ENCODE data around the gene C12orf54.
"Not testable (repeated sequence)": the region's sequence is repeated elsewhere in the genome, so short reads cannot be mapped to it uniquely, and the experiment has no call there.

C12orf54 gene

GRCh38 chr12:48508987-48509386 is 26.7 kb downstream of the C12orf54 start:
- no peak for DNase-seq (ENCODE audit: low read depth in 3 of 3)

DNA sequence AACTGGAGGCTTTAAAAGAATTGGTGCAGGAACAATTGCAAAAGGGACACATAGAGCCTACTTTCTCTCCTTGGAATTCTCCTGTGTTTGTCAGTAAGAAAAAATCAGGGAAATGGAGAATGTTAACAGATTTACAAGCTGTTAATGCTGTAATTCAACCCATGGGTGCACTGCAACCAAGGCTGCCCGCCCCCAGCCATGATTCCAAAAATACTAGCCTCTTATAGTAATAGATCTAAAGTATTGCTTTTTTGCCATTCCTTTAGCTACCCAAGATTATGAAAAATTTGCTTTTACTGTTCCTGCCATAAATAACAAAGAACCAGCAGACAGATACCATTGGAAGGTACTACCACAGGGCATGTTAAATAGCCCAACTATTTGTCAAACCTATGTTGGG is 27.8 kb downstream of the C12orf54 start:
- no peak for DNase-seq (ENCODE audit: low read depth in 3 of 3)

GRCh38 chr12:48512855-48513254 is 30.6 kb downstream of the C12orf54 start:
- peak in 1 of 3 experiments; percentile 1 for DNase-seq (ENCODE audit: low read depth in 3 of 3)

GRCh38 chr12:48514728-48515127 is 32.4 kb downstream of the C12orf54 start:
- DNase-seq (ENCODE audit: low read depth in 3 of 3): no peak

DNA sequence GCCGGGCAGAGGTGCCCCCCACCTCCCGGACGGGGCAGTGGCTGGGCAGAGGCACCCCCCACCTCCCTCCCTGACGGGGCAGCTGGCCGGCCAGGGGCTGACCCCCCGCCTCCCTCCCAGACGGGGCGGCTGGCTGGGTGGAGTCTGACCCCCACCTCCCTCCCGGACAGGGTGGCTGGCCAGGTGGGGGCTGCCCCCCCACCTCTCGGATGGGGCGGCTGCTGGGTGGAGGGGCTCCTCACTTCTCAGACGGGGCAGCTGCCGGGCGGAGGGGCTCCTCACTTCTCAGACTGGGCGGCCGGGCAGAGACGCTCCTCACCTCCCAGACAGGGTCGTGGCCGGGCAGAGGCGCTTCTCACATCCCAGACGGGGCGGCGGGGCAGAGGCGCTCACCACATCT is 38.1 kb downstream of the C12orf54 start:
- not testable (repeated sequence) for DNase-seq (ENCODE audit: low read depth in 3 of 3)

- no peak for DNase-seq (ENCODE audit: low read depth in 3 of 3)
These were observed 43.0 kb downstream of the C12orf54 start, which contains the start of gene OR8S1 for GRCh38 chr12:48525332-48525731. OR8S1 (plus strand) TSS chr12:48525632; CDS start chr12:48525632, 0 bp downstream.

DNA sequence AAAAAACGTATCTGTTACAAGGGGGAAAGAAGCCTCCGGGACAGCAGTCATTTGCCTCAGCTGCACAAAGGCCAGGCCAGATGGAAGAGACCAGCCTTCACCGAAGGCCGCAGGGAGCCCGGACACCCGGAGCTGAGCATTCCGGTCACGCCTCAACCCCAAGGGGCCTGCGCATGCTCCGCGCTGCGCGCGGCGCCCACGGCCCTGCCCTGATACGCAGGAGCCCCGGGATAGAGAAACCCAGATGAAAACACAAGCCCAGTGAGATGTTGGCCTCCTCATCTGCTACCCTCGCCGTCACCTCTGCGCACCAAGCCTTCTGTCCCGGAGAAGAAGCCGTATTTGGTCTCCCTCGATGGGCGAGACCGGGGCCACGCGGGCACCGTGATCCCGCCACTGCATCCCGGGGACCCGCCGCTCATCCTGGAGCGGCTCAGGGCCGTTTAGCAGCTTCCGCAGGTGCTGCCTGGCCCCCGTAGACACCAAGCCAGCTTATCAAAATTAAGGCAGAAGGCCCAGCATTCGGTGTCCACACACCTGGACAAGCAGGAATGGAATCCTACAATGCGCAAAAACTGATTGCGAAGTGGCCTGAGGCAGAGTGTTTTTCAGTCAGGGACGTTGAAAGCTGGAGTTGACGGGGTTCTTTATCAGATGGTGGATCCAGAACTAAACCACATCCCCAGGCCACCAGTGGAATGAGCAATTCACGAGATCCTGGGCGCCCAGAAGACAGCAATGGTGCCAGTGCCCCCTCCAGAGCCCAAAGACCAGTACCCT is 45.8 kb downstream of the C12orf54 start:
- DNase-seq (ENCODE audit: low read depth in 3 of 3): no peak

DNA sequence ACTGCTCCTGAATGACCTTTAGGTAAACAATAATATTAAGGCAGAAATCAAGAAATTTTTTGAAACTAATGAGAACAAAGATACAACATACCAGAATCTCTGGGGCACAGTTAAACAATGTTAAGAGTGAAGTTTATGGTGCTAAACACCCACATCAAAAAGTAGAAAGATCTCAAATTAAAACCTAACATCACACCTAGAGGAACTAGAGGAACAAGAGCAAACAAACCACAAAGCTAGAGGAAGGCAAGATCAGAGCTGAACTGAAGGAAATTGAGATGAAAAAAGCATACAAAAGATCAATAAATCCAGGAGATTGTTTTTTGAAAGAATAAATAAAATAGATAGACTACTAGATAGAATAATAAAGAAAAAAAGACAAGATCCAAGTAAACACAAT is 50.3 kb downstream of the C12orf54 start:
- DNase-seq (ENCODE audit: low read depth in 3 of 3): no peak

DNA sequence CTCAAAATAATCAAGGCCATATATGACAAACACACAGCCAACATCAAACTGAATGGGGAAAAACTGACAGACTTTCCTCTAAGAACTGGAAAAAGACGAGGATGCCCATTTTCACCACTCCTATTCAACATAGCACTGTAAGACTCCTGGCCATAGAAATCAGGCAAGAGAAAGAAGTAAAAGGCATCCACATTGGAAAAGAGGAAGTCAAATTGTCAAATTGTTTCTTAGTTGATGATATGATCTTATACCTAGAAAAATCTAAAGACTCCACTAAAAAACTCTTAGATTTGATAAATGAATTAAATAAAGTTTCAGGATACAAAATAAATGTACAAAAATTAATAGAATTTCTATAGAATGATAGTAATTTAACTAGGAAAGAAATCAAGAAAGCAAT is 54.3 kb downstream of the C12orf54 start:
- no peak for DNase-seq (ENCODE audit: low read depth in 3 of 3)

GRCh38 chr12:48542300-48542928 is 60.1 kb downstream of the C12orf54 start:
- peak; percentile 3 to 42 (median 28) for DNase-seq (ENCODE audit: low read depth in 3 of 3)

GRCh38 chr12:48545833-48546469 is 63.7 kb downstream of the C12orf54 start:
- no peak for DNase-seq (ENCODE audit: low read depth in 3 of 3)
